Fibroblast of gingiva (primary cell): ENCODE results near the gene BSN.
"Not testable (repeated sequence)": the region's sequence is repeated elsewhere in the genome, so short reads cannot be mapped to it uniquely, and the experiment has no call there.

Experiments
- DNase-seq: peaks from one replicate; pipeline ENCODE4 v3.0.0-alpha.2; 2011; ENCODE audit warnings: low read depth

The BSN gene

GRCh38 chr3:49535971-49536874, 18.1 kb upstream of the BSN start:
- DNase-seq = no peak

GRCh38 chr3:49536875-49537533, 17.3 kb upstream of the BSN start:
- no peak for DNase-seq

GRCh38 chr3:49539659-49540560, 14.4 kb upstream of the BSN start:
- peak; percentile 94 for DNase-seq

- DNase-seq = no peak
Measured at GRCh38 chr3:49552087-49552486, 2.2 kb upstream of the BSN start.

GRCh38 chr3:49553324-49553691, 969 bp upstream of the BSN start:
- DNase-seq = peak; percentile 19

GRCh38 chr3:49554633-49555265, 472 bp downstream of the BSN start:
- no peak for DNase-seq

GRCh38 chr3:49556500-49557275, 2.4 kb downstream of the BSN start:
- DNase-seq = no peak

GRCh38 chr3:49563040-49563578, 8.8 kb downstream of the BSN start:
- no peak for DNase-seq

GRCh38 chr3:49563766-49564165, 9.5 kb downstream of the BSN start:
- DNase-seq = no peak

GRCh38 chr3:49566312-49566711, 12.0 kb downstream of the BSN start:
- no peak for DNase-seq

GRCh38 chr3:49567406-49567805, 13.1 kb downstream of the BSN start:
- DNase-seq = no peak

GRCh38 chr3:49568965-49569364, 14.7 kb downstream of the BSN start:
- DNase-seq = no peak

GRCh38 chr3:49570028-49570654, 15.9 kb downstream of the BSN start:
- no peak for DNase-seq

GRCh38 chr3:49582177-49582576, 27.9 kb downstream of the BSN start:
- DNase-seq = no peak

GRCh38 chr3:49585261-49585755, 31.0 kb downstream of the BSN start:
- not testable (repeated sequence) for DNase-seq

GRCh38 chr3:49591615-49592014, 37.3 kb downstream of the BSN start:
- DNase-seq = no peak

- DNase-seq = no peak
Measured at GRCh38 chr3:49593041-49593440, 38.8 kb downstream of the BSN start.

- no peak for DNase-seq
Measured at GRCh38 chr3:49600781-49601180, 46.5 kb downstream of the BSN start.

- DNase-seq = no peak
Measured at GRCh38 chr3:49601358-49602048, 47.2 kb downstream of the BSN start.
